ENCODE results near the gene PPIP5K1. TPM values are rescaled to one million over a fixed set of nuclear protein-coding genes. Genes with fewer than 3 reads are reported as not detected.
A peak's percentile ranks its signal among the peaks of the same experiment; 100 is the strongest.

PPIP5K1 gene
- total RNA-seq, 1 experiment from 2014 or later = 64.0 TPM

DNA sequence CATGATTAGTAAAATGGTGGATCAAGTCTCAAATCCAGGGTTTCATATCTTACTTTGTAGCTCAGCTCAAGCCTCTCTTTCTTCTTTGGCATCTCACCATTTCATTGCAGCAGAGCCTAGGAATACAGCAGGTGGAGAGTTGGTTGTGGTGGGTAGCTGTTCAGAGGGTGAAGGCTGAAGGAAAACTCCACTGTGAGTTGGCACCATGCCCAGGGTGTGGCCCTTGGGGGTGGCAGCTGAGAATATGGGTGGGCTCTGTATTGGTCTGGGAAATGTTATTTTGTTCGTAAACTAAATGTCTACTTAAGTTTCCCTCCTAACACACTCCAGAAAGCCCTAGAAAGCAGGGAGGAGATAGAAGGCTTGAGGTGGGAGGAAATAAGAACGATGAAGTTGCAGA is 74.3 kb downstream of the PPIP5K1 start:
- Mint-ChIP-seq H3K4me3 (ENCODE audit: unreplicated experiment) (no peak overlapping the region), H3K9me3 (ENCODE audit: unreplicated experiment) (no peaks in the 10 kb centered on the region), H3K27ac (ENCODE audit: low read depth, unreplicated experiment) (no peak overlapping the region), H3K36me3 (ENCODE audit: insufficient read depth, unreplicated experiment) (no peaks in the 10 kb centered on the region), H3K27me3 (ENCODE audit: insufficient read depth, unreplicated experiment) (peaks cover 28% of the 10 kb centered on the region), H3K4me1 (ENCODE audit: insufficient read depth, unreplicated experiment) (peaks cover 21% of the 10 kb centered on the region)
- TF ChIP-seq, protein P1, sequence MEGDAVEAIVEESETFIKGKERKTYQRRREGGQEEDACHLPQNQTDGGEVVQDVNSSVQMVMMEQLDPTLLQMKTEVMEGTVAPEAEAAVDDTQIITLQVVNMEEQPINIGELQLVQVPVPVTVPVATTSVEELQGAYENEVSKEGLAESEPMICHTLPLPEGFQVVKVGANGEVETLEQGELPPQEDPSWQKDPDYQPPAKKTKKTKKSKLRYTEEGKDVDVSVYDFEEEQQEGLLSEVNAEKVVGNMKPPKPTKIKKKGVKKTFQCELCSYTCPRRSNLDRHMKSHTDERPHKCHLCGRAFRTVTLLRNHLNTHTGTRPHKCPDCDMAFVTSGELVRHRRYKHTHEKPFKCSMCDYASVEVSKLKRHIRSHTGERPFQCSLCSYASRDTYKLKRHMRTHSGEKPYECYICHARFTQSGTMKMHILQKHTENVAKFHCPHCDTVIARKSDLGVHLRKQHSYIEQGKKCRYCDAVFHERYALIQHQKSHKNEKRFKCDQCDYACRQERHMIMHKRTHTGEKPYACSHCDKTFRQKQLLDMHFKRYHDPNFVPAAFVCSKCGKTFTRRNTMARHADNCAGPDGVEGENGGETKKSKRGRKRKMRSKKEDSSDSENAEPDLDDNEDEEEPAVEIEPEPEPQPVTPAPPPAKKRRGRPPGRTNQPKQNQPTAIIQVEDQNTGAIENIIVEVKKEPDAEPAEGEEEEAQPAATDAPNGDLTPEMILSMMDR (IDR thresholded peaks at IDR 0.05; ENCODE audit: unreplicated experiment) = no peak
- POLR2A ChIA-PET = interaction anchor here (1.9 to 8.1 kb wide), 2 partner anchors 22 to 75 kb away, joined by 7 to 60 read pairs; partner anchors contain the start of gene TP53BP1
- no peak for DNase-seq (ENCODE audit: unreplicated experiment)
- CTCF ChIA-PET = interaction anchor here (0.7 to 5.5 kb wide), 6 partner anchors 27 to 115 kb away, joined by 3 to 46 read pairs (median 4); no protein-coding TSS in a partner anchor
- BruUV-seq (replicated peaks) = no TSS peak
- intact Hi-C loops (cut with micrococcal nuclease) = no loop called here

- CTCF ChIA-PET = interaction anchor here (0.5 to 5.5 kb wide), 21 partner anchors 8 to 615 kb away, joined by 3 to 46 read pairs (median 3); no protein-coding TSS in a partner anchor
- Mint-ChIP-seq H3K4me1 (ENCODE audit: insufficient read depth, unreplicated experiment) (peaks cover 27% of the 10 kb centered on the region), H3K4me3 (ENCODE audit: unreplicated experiment) (no peak overlapping the region), H3K27ac (ENCODE audit: low read depth, unreplicated experiment) (no peak overlapping the region), H3K9me3 (ENCODE audit: unreplicated experiment) (no peaks in the 10 kb centered on the region), H3K27me3 (ENCODE audit: insufficient read depth, unreplicated experiment) (peaks cover 24% of the 10 kb centered on the region), H3K36me3 (ENCODE audit: insufficient read depth, unreplicated experiment) (no peaks in the 10 kb centered on the region)
- DNase-seq (ENCODE audit: unreplicated experiment) = peak; percentile 33
- TF ChIP-seq, protein P1 (IDR thresholded peaks at IDR 0.05; ENCODE audit: unreplicated experiment) = peak; percentile 62
- POLR2A ChIA-PET = interaction anchor here (0.9 to 8.1 kb wide), 4 partner anchors 19 to 74 kb away, joined by 3 to 60 read pairs (median 6); partner anchors contain the start of gene TP53BP1
- intact Hi-C loops (cut with micrococcal nuclease) = loop anchor here (1.0 kb wide), 1 partner anchor 73 kb away; no protein-coding TSS in a partner anchor
- no TSS peak for BruUV-seq (replicated peaks)
Measured at GRCh38 chr15:43514241-43515057, 75.6 kb downstream of the PPIP5K1 start.

- no peak overlapping the region for H3K4me3 Mint-ChIP-seq (ENCODE audit: unreplicated experiment)
- BruUV-seq (replicated peaks) = no TSS peak
- ChIA-PET CTCF (interaction anchor here (0.5 to 5.5 kb wide), 10 partner anchors 9 to 614 kb away, joined by 3 to 46 read pairs (median 4); partner anchors contain the start of gene TP53BP1), POLR2A (interaction anchor here (8.1 kb wide), 1 partner anchor 20 kb away, joined by 60 read pairs; the partner anchor contains the start of gene TP53BP1)
- TF ChIP-seq, protein P1 (IDR thresholded peaks at IDR 0.05; ENCODE audit: unreplicated experiment) = no peak
- DNase-seq (ENCODE audit: unreplicated experiment) = no peak
- intact Hi-C loops (cut with micrococcal nuclease) = no loop called here
- H3K36me3 Mint-ChIP-seq (ENCODE audit: insufficient read depth, unreplicated experiment) = no peaks in the 10 kb centered on the region
- peaks cover 15% of the 10 kb centered on the region for H3K27me3 Mint-ChIP-seq (ENCODE audit: insufficient read depth, unreplicated experiment)
- H3K4me1 Mint-ChIP-seq (ENCODE audit: insufficient read depth, unreplicated experiment) = peaks cover 24% of the 10 kb centered on the region
- H3K9me3 Mint-ChIP-seq (ENCODE audit: unreplicated experiment) = no peaks in the 10 kb centered on the region
- no peak overlapping the region for H3K27ac Mint-ChIP-seq (ENCODE audit: low read depth, unreplicated experiment)
Measured at GRCh38 chr15:43513550-43513949, 76.5 kb downstream of the PPIP5K1 start.
